GM19468 (cell line): ENCODE measurements around the gene HYAL2.
A peak's percentile ranks its signal among the peaks of the same experiment; 100 is the strongest.
"Not testable (repeated sequence)": the region's sequence is repeated elsewhere in the genome, so short reads cannot be mapped to it uniquely, and the experiment has no call there.

Experiments used
- ATAC-seq: cut with Tn5 transposase; IDR thresholded peaks from one replicate; pipeline ENCODE4 v1.9.1; 2021; ENCODE audit warnings: mild to moderate bottlenecking, moderate library complexity, moderate number of reproducible peaks; ENCODE audit not compliant: unreplicated experiment; ENCODE audit errors: extremely low read depth

Gene HYAL2

GRCh38 chr3:50294492-50295403 lies 27.8 kb downstream of the HYAL2 start:
- no peak for ATAC-seq

DNA sequence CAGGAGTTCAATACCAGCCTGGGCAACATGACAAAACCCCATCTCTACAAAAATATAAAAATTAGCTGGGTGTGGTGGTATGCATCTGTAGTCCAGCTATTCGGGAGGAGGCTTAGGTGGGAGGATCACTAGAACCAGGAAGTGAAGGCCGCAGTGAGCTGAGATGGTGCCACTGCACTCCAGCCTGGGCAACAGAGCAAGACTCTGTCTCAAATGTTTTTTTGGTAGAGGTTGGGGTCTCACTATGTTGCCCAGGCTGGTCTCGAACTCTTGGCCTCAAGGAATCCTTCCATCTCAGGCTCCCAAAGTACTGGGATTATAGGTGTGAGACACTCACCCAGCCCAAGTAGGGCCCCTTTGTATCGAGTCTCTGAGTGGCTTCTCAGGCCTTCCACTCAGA lies 28.5 kb downstream of the HYAL2 start:
- ATAC-seq, result no peak

DNA sequence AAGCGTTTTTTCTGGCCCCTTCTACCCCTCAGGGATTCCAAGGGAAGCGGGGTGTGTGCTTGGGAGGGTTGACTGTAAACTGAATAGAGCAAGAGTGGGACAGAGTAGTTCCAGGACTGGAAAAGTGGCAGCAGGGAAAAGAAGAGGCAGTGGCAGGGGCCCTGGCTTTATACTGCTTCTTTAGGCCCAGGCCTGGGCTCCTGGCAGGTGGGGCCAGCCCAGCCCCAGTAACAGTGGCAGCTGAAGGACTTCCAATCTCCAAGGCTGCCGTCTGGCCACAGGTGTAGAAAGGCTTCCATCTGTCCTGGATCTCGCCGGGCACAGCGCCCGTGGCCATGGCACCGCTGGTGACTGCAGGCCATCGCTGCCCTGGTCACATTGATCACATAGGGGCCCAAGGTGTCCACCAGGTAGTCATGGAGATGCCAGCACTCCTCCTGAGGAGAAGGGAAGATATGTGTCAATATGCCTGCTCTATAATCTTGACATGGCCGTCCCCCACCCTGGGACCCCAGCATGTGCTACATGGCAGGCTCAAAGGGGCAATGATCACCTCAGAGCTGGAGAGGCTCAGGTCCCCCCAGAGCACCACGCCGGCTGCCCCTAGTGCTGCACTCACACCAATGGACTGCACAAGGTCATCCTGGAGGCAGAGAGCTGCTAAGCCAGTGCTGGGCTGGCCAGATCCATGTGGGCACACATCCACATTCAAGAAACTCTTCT lies 29.3 kb downstream of the HYAL2 start:
- ATAC-seq, result no peak

DNA sequence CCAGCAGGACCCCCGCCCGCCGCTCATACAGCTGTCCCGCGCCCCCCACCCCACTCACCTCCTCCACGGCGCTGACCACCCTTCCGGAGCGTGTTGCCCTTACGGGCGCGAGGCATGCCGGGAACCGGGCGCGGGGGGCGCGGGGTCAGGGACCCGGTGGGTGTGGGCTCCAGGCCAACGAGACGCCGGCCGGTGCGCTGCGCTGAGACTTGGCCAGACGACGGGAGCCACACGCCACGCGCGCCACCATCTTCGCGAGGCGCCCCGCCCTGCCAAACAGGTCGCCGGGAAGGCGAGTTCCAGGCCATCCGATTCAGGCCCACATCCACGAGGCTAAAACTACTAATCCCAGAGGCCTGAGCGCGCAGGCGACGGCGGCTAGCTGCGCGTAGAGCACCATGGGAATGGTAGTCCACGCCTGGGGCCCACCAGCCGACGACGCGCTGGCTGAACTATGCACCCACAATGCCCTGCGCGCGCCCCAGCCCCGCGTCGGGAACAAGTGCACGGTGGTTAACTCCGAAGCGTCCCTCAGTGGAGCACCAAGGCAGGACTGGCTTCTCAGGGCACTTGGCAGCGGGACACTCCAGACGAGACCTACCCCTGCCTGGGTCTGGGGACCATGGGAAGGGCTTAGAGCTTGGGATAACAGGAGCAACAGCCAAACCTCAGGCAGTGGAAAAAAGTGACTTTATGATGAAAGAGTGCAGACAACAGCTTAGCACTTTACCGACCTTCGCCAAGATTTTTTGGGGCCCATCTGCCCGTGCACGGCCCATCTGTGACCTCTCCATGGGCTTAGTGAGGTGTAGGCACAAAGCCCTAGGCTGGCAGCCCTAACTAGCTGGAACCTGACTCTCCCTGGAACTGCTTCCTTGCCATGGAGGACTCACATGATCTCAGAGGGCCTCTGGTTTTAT lies 30.1 kb downstream of the HYAL2 start, which contains the start of gene IFRD2:
Gene IFRD2, minus strand, starts transcription at position 271 of the 920 bp plus-strand sequence. Its CDS starts 155 bp downstream, at position 116.
- ATAC-seq, result peak; percentile 87

- no peak for ATAC-seq
These were observed 32.3 kb downstream of the HYAL2 start for GRCh38 chr3:50290161-50290641.

- no peak for ATAC-seq
These were observed 33.4 kb downstream of the HYAL2 start for GRCh38 chr3:50289130-50289529.

- ATAC-seq, result no peak
These were observed 34.0 kb downstream of the HYAL2 start for GRCh38 chr3:50288387-50289007.

DNA sequence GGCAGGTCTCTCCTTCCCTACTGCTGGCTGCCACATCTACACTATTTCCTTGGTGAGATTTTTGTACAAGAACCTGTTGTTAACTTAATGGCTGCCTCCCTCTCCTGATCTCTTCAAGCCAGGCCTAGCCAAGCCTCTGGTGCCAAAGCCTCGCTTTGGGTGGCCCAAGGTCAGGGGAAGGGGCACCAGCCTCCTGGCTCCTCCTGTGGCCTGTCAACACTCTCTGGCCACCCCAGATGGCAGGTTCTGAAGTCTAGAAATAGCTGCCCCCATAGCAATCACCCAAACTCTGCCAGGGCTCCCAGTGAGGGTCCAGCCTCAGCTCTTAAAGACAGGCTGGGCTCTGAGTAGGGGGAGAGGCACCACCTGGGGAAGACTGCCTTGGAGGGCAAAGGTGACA lies 35.3 kb downstream of the HYAL2 start:
- ATAC-seq, result no peak

- no peak for ATAC-seq
These were observed 36.0 kb downstream of the HYAL2 start for GRCh38 chr3:50286322-50287227.

GRCh38 chr3:50284121-50284520 lies 38.4 kb downstream of the HYAL2 start:
- ATAC-seq, result not testable (repeated sequence)

- ATAC-seq, result no peak
These were observed 43.1 kb downstream of the HYAL2 start for GRCh38 chr3:50279255-50280016.

DNA sequence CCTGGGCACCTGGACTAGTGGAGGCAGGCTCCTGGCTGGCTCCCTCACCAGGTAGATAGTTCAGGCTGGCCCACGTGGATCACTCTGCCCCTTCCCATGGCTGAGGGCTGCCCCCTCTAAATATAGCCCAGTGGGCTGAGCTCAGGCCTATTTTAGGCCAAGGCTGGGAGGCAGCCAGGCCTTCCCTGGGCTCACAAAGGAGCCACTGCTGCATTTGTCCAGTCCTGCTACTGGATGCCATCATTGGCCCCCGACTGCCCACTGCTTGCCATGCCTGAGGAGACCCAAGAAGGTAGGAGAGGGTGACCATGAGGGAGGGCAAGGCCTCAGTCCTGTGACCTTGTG lies 43.7 kb downstream of the HYAL2 start, which contains the start of gene LSMEM2:
Gene LSMEM2, plus strand, starts transcription at position 208 of the 345 bp plus-strand sequence. Its CDS starts 27 bp downstream, at position 235.
- no peak for ATAC-seq

GRCh38 chr3:50278123-50278879 lies 44.2 kb downstream of the HYAL2 start:
- ATAC-seq, result no peak

GRCh38 chr3:50276762-50277101 lies 45.8 kb downstream of the HYAL2 start:
- no peak for ATAC-seq

DNA sequence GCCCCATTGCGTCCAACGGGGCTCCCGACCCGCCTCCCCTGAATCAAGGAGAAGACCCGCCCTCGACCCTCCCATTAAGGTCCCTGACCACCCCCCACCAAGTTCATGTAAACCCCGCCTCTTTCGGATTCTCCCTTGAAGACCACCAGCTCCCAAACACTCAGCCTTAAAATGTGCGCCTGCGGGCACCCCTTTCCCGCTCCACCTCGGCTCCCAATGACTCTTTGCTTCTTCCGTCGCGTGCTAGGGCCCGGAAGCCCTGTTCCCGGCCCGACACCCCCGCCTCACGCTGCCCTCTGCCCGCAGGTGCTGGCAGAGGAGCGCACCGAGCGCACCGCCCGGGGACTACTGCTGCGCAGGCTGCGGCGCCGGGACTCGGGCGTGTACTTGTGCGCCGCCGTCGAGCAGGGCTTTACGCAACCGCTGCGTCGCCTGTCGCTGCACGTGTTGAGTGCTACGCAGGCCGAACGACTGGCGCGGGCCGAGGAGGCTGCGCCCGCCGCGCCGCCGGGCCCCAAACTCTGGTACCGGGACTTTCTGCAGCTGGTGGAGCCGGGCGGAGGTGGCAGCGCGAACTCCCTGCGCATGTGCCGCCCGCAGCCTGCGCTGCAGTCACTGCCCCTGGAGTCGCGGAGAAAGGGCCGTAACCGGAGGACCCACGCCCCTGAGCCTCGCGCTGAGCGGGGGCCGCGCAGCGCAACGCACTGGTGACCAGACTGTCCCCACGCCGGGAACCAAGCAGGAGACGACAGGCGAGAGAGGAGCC lies 46.4 kb downstream of the HYAL2 start:
- ATAC-seq, result no peak

GRCh38 chr3:50275141-50275995 lies 47.2 kb downstream of the HYAL2 start:
- ATAC-seq, result no peak
